ENCODE results near the gene PIP5K1B.

PIP5K1B gene

DNA sequence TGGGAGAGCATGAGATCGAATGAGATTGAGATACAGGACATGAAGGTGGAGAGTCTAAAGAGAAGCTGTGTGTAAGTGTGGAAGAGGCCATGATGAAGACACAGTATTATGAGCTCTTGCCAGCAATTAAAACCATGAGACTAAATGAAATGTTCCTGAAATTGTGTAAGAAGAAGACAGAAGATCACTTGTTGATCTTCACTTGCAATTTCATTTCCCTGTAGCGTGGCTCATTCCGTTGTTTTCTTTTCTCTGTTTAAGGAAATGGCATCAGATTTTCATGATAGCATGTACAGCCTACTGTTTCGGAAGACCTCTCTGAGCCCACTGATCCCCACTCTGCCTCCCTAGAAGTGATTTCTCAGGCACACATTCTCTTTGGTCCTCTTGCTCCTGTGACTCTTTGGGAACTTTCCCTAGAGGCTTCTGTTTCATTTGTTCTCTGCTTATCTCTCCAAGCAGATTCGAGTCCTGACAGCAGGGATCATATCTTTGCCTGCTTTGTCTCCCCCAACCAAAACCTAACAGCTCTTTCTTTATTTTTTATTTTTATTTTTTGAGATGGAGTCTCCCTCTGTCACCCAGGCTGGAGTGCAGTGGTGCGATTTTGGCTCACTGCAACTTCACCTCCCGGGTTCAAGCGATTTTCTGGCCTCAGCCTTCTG is 16.8 kb downstream of the PIP5K1B start:
- H3K4me3 ChIP-seq (ENCODE audit: low read depth, low read length), result no peak overlapping the region
- DNase-seq (ENCODE audit: low read depth), result no peak
- TF ChIP-seq, protein P1, sequence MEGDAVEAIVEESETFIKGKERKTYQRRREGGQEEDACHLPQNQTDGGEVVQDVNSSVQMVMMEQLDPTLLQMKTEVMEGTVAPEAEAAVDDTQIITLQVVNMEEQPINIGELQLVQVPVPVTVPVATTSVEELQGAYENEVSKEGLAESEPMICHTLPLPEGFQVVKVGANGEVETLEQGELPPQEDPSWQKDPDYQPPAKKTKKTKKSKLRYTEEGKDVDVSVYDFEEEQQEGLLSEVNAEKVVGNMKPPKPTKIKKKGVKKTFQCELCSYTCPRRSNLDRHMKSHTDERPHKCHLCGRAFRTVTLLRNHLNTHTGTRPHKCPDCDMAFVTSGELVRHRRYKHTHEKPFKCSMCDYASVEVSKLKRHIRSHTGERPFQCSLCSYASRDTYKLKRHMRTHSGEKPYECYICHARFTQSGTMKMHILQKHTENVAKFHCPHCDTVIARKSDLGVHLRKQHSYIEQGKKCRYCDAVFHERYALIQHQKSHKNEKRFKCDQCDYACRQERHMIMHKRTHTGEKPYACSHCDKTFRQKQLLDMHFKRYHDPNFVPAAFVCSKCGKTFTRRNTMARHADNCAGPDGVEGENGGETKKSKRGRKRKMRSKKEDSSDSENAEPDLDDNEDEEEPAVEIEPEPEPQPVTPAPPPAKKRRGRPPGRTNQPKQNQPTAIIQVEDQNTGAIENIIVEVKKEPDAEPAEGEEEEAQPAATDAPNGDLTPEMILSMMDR (IDR thresholded peaks at IDR 0.05; ENCODE audit: insufficient read depth, low read depth, low read length, missing control alignments), result no peak

DNA sequence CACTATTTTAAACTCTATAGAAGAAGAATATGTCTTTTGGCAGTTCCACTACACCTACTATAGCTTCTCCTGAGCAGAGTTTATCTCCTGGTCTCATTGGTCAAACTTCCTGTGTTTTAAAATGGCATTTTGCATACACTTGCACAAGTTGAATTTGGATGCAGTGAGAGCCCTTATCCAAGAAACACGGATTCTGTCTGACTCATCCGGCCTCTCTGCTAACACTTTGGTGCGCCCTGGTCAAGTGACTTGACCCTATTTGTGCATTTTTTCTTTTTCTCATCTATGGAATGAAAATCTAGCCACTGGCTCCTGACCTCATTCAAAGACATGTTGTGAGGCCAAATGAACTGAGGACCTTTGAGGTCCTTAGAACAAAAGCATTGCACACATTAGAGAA is 20.0 kb downstream of the PIP5K1B start:
- TF ChIP-seq, protein P1 (IDR thresholded peaks at IDR 0.05; ENCODE audit: insufficient read depth, low read depth, low read length, missing control alignments), result no peak
- no peak overlapping the region for H3K4me3 ChIP-seq (ENCODE audit: low read depth, low read length)
- DNase-seq (ENCODE audit: low read depth), result no peak

DNA sequence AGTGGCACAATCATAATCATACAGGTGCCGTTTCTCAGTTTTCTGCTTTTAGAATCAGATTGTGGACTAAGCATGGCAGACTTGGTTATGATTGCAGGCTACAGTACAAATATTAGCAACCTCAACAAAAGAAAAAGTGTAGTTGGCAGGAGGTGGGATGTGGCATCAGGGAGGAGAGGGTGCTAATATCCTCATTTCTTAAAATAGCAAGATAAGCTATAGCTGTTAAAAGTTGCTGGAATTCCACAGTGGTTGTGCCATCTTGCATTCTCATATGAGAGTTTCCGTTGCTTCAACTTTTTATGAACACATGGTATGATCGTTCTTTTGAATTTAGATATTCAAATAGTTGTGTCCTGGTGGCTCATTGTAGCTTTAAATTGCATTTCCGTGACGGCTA is 21.4 kb downstream of the PIP5K1B start:
- no peak for DNase-seq (ENCODE audit: low read depth)
- TF ChIP-seq, protein P1 (IDR thresholded peaks at IDR 0.05; ENCODE audit: insufficient read depth, low read depth, low read length, missing control alignments), result no peak
- no peak overlapping the region for H3K4me3 ChIP-seq (ENCODE audit: low read depth, low read length)

DNA sequence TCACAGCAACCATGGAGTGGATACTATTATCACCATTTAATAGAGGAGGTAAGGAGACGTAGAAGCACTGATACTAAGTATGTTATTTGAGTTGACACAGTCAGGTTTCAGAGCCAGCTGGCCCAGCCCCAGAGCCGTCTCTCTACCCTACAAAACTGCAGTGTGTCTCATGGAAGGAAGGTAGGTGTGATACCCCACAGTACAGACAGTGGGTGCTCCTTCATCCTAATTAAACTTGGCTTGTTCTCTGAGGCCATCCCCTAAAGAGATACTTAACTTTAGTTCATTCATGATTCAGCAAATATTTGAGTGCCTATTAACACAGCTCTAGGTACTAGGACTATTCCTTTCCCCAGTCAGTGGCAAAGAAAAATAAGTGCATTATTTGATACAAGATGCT is 22.6 kb downstream of the PIP5K1B start:
- TF ChIP-seq, protein P1 (IDR thresholded peaks at IDR 0.05; ENCODE audit: insufficient read depth, low read depth, low read length, missing control alignments), result no peak
- no peak overlapping the region for H3K4me3 ChIP-seq (ENCODE audit: low read depth, low read length)
- no peak for DNase-seq (ENCODE audit: low read depth)

DNA sequence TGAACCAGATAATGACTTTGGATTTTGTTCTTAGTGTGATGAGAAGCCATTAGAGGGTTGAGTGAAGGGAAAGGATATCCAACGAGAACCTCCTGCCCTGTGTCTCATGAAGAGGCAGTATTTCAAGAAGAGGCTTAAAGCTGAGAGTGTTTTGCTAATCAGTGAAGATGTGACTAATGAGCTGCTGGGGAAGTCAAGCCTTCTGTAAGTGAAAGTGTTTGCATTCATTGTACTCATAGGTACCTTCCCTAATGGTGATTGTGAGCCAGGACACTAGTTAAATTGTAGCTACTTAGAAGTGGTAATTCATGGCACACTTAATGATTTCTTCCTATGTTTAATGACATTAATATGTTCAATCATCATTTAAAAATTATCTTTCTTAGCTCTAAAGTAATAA is 23.7 kb downstream of the PIP5K1B start:
- DNase-seq (ENCODE audit: low read depth), result no peak
- no peak overlapping the region for H3K4me3 ChIP-seq (ENCODE audit: low read depth, low read length)
- TF ChIP-seq, protein P1 (IDR thresholded peaks at IDR 0.05; ENCODE audit: insufficient read depth, low read depth, low read length, missing control alignments), result no peak

DNA sequence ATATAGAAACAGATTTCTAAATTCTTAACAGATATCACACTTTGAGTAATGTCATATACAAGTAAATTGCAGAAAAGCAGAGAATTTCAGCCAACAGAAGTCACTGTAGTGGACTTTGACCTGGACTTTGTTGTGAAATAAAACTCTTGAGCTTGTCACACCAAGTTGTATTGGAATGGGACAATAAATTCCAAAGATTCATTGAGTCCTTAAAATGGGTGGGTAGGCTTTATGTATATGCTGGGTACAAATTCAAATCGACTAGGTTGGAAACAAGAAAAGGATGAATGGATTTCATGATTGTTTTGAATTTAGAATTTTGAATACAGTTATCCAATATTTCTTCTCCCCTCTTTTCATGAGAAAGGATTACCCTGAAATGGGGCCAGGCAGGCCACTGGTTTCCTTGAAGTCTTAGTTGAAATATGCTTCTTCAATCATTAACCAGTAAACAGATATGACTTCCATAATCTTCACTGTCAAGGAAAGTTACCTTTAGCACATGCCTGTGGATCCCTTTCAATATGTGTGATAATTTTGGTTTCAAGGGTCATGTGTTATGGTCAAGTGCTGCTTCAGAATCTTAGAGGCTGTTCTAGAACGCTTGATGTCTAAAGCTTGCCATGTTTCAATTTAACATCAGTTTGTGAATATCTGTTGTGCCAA is 25.7 kb downstream of the PIP5K1B start:
- TF ChIP-seq, protein P1 (IDR thresholded peaks at IDR 0.05; ENCODE audit: insufficient read depth, low read depth, low read length, missing control alignments), result no peak
- no peak for DNase-seq (ENCODE audit: low read depth)

More for the DNA sequence above, 25.7 kb downstream of the PIP5K1B start:
- no peak overlapping the region for H3K4me3 ChIP-seq (ENCODE audit: low read depth, low read length)

Data from GM12865 (cell line).